Testis (tissue), 2 donors: ENCODE measurements around the gene CHST2.

Source experiments
- CTCF ChIP-seq, 3 experiments: fragments of 450-650 bp in 2 of 3; fragments of 200-600 bp in 1 of 3; sonication (generic) in 1 of 3; IDR thresholded peaks; one replicate each; pipeline ENCODE4 v1.5.1; 2016 to 2019; ENCODE audit warnings: antibody characterized with exemption in 3 of 3, mild to moderate bottlenecking in 2 of 3, moderate library complexity in 1 of 3
- POLR2A ChIP-seq: fragments of 450-650 bp; IDR thresholded peaks from one replicate; pipeline ENCODE4 v1.6.1; 2017; ENCODE audit warnings: antibody characterized with exemption, mild to moderate bottlenecking, moderate library complexity

DNA sequence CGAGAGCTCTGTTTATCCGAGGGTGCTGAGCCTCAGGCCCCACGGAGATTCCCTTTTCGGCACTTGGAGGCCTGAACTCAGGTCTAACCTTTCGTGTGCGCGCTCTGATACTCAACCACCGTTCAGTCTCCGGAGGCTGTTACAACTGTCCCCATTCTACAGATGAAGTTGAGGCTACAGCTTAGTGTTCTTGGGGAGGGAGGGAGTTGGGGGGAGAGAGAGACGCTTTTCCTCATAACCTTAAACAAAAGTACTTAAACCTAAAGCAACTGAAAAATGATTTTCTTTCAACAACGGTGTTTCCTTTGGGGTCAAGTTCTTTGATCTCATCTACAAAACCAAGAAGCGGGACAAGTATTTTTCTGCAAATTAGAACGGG is 952 bp upstream of the CHST2 start:
- TF ChIP-seq CTCF (IDR thresholded peaks at IDR 0.05) (no peak), POLR2A (no peak)
